GM20431 (cell line): Measurements from ENCODE around the gene CLEC2B.

Experiments
- in situ Hi-C: fragments of 300-500 bp; cut with MseI, MboI; formaldehyde crosslinking; loops from one replicate; pipeline ENCODE4 v1.15.0; 2020; ENCODE audit warnings: low sequenced_read_pairs; ENCODE audit not compliant: unreplicated experiment

Gene CLEC2B

DNA sequence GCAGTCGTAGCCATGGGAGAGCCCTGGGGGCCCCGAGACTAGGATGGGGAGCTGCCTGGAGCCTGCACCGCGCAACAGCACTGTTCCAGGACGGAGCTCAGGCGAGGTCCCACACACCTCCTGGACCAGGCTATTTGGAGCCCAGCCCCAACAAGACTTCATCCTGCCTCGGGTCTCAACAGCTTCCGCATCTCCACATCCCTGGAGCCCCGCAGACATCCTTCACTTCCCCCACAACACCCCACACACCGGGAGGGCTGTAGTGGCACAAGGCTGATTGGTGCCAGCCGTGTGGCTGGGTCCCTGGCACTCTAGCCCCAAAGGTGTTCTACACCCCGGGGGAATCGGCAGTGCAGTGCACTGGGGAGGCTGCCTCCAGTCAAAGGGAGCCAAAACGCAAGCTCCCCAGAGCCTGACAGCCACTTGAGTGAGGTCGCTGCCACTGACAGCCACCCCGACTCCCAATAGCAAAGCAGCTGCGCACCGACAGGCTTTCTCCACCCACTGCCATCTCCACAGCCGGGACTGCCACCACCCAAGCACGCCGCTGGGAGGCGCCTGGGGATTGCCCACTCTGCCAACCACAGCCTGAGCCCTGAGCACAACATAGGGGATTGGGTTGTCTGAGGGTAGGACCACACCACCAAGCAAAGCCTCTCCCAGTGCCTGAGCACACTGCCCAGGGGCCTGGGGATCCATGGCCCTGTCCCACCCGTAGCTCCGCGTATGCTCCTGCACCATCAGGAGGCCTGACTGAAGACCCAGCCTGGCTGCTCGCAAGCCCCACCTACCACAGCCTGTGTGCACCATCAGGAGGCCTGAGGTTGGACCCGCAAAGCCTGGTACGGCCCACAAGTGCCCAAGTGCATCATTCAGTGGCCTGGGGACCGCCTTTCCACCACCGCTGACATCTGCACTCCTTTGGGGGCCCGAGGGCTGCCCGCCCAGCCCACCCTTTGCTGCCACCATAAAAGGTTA lies 55.0 kb downstream of the CLEC2B start:
- in situ Hi-C loops: loop anchor here (10.0 to 25.0 kb wide), 2 partner anchors 121 to 323 kb away; partner anchors contain the start of genes CLEC2A and CLEC7A

DNA sequence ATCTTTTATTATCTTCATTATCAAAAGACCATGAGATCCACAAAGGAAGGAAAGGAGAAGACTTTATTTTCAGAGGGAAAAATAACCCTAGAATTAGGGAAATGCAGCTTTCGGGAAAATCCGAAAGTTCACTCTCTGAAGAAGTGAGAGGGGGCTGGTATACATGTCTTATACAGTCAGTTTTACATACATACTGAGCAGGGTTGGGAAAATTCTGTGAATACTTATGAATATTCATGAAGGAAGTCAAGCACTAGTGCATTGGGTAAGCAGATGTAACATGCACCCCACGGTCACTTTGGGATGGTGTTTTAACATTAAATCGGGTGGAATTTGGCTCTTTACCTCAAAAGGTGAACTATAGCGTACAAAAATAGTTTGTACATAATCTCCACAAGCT lies 57.5 kb downstream of the CLEC2B start:
- in situ Hi-C loops: loop anchor here (10.0 to 25.0 kb wide), 2 partner anchors 123 to 326 kb away; partner anchors contain the start of genes CLEC2A and CLEC7A

DNA sequence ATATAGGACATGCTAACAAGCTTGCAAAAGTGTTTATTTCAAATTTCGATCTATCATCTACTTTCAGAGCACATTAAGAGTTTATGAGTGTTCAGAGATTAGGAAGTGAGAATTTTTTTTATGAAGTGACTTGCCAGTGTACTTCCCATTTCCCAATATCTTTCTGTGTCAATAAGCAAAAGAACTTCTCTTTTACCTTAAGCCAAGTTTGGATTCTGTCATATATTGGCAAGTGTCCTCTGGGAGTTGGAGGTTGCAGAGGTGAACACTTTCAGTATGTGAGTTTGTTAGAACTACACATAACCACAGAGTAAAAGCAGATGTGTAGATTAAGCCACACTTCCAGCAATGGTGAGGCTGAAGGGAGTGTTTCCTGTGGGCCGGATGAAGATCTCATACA lies 58.5 kb downstream of the CLEC2B start:
- in situ Hi-C loops: loop anchor here (10.0 to 25.0 kb wide), 2 partner anchors 124 to 327 kb away; partner anchors contain the start of genes CLEC2A and CLEC7A

DNA sequence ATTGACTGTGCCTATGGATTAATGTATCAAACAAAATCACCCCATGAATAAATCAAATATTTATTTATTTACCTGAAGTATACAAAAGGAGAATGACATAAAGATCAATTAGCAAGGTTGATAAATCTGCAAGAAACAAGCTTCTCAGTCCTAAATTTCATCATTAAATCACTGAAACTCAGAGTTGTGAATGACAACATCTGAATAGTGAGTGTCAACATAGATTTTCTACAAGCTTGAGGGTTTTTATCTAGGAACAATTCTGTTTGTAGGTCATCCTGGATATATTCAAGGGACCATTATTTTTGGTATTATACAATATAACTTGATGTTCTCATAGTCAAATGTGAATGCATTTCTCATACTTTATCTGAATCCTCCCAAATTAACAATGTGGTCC lies 59.3 kb downstream of the CLEC2B start:
- in situ Hi-C loops: loop anchor here (10.0 to 25.0 kb wide), 2 partner anchors 125 to 327 kb away; partner anchors contain the start of genes CLEC2A and CLEC7A

DNA sequence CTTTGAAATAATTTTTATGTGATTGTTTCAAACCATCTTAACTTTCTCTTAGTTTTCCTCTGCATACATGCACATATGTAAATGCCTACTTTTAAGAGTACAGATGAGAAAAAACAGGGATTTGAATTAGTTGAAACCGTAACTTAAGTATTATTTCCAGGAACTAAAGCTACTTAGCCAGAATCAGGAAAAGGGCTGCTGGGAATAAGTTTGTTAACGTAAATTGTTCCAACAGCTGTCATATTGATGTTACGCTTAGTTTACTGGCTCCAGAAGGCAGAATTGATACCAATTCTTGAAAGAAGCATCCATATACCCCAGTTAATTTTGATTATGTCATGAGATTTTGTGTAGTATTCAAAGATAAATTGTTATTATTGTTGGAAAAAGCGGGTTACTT lies 59.8 kb downstream of the CLEC2B start:
- in situ Hi-C loops: loop anchor here (25.0 kb wide), 1 partner anchor 328 kb away; the partner anchor contains the start of gene CLEC7A

DNA sequence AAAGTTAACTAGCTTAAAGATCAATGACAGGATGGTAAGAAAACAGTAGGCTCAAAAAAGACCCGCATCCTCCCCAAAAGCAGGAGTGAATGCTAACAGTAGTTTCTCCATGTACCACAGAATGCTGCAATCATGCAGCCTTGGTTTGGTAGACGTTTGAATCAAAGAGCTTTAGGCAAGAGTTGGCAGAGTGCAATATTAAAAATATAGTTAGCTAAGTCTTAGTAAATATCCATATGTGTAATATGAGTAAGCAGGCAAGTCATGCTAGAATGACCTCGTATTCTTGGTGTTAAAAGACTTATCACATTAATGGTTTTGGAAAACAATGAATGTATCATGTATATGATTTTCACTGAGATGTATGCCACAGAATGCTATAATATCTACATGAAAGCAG lies 60.6 kb downstream of the CLEC2B start:
- in situ Hi-C loops: loop anchor here (25.0 kb wide), 1 partner anchor 329 kb away; the partner anchor contains the start of gene CLEC7A

DNA sequence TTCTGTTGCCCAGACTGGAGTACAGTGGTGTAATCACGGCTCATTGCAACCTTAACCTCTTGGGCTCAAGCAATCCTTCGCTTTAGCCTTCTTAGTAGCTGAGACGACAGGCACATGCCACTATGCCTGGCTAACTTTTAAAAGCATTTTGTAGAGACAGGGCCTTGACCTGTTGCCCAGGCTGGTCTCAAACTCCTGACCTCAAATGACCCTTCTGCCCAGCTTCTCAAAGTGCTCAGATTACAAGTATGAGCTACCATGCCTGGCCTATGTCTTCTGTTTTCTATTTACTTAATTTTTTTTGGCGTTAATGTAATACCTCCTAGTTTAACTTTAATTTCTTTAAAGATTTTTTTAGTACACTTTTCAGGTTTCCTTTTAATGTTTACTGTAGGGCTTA lies 62.4 kb downstream of the CLEC2B start:
- in situ Hi-C loops: loop anchor here (25.0 kb wide), 1 partner anchor 331 kb away; the partner anchor contains the start of gene CLEC7A

DNA sequence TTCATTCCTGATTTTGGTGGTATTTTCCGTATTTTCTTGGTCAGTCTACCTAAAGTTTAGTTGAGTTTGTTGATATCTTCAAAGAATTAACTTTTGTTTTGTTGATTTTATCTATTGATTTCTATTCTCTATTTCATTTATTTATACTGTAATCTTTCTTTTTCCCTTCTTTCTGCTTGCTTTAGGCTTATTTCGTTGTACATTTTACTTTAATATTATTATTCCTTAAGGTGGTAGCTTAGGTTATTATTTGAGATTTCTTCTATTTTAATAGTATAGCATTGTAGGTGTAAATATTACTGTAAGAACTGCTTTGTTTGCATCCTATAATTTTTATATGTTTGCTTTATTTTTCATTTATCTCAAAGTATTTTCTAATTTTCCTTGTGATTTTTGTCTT lies 63.3 kb downstream of the CLEC2B start:
- in situ Hi-C loops: loop anchor here (25.0 kb wide), 1 partner anchor 331 kb away; the partner anchor contains the start of gene CLEC7A
